NCI-H187 (cell line): ENCODE results near the gene CCDC192.

Source experiments
- DNase-seq, 2 experiments: peaks; one replicate each; lab custom pipeline; 2025; lab: John Stamatoyannopoulos, UW

The CCDC192 gene

GRCh38 chr5:127981498-127981897, 278.3 kb downstream of the CCDC192 start:
- DNase-seq, result no peak

GRCh38 chr5:127985811-127986325, 282.7 kb downstream of the CCDC192 start:
- no peak for DNase-seq

GRCh38 chr5:127987354-127988145, 284.4 kb downstream of the CCDC192 start:
- DNase-seq, result no peak

GRCh38 chr5:127988146-127988760, 285.1 kb downstream of the CCDC192 start:
- DNase-seq, result no peak
